Measurements from ENCODE around the gene SGMS1. TPM values are rescaled to one million over a fixed set of nuclear protein-coding genes. Genes with fewer than 3 reads are reported as not detected.
"Not testable (repeated sequence)": the region's sequence is repeated elsewhere in the genome, so short reads cannot be mapped to it uniquely, and the experiment has no call there.

The SGMS1 gene
- total RNA-seq, 1 donor from 2014 or later = 128 TPM

DNA sequence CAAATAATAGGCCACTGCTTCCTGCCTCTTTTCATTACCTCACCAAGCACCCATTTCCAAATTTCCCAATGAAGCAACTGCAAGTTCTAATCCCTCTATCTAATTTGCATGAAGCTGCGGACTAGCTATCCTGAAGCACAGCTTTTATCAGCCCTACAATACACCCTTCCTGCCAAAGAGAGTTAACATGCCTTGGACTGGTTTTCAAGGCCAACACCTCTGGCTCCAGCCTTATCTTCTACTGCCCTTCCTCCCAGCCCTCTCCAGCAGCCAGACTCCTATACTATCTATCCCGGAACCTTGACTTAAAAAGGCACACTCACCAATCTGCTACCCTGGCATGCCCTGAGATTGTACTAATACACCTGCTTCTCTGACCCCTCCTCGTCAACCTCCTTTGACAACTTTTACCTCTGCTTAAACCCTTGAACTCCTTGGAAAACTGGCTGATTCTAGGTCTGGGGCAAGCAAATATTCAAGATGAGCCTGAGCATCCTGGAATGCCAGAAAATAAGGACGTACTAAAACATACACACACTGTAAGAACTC lies 73.4 kb downstream of the SGMS1 start:
- TF ChIP-seq, protein P1, sequence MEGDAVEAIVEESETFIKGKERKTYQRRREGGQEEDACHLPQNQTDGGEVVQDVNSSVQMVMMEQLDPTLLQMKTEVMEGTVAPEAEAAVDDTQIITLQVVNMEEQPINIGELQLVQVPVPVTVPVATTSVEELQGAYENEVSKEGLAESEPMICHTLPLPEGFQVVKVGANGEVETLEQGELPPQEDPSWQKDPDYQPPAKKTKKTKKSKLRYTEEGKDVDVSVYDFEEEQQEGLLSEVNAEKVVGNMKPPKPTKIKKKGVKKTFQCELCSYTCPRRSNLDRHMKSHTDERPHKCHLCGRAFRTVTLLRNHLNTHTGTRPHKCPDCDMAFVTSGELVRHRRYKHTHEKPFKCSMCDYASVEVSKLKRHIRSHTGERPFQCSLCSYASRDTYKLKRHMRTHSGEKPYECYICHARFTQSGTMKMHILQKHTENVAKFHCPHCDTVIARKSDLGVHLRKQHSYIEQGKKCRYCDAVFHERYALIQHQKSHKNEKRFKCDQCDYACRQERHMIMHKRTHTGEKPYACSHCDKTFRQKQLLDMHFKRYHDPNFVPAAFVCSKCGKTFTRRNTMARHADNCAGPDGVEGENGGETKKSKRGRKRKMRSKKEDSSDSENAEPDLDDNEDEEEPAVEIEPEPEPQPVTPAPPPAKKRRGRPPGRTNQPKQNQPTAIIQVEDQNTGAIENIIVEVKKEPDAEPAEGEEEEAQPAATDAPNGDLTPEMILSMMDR (IDR thresholded peaks at IDR 0.05) = no peak
- no peak overlapping the region for H3K27ac ChIP-seq
- peaks cover 9 to 34% of the 10 kb centered on the region in 2 donors for H3K4me1 ChIP-seq
- no peaks in the 10 kb centered on the region for H3K27me3 ChIP-seq
- H3K36me3 ChIP-seq = no peaks in the 10 kb centered on the region
- H3K9me3 ChIP-seq = no peaks in the 10 kb centered on the region
- DNase-seq (ENCODE audit: low spot score in 2 of 2) = no peak
- H3K4me3 ChIP-seq = no peak overlapping the region
- intact Hi-C loops (cut with DNase I) = loop anchor here (5.0 kb wide), 1 partner anchor 118 kb away; no protein-coding TSS in a partner anchor

DNA sequence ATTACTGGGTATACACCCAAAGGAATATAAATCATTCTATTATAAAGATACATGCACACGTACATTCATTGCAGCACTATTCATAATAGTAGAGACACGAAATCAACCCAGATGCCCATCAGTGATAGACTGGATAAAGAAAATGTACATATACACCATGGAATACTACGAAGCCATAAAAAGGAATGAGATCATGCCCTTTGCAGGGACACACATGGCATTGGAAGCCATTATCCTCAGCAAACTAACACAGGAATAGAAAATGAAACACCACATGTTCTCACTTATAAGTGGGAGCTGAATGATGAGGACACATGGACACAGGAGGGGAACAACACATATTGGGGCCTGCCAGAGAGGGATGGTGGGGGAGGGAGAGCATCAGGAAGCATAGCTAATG lies 74.6 kb downstream of the SGMS1 start:
- H3K27me3 ChIP-seq; H3K27ac ChIP-seq; intact Hi-C loops (cut with DNase I); H3K9me3 ChIP-seq; H3K36me3 ChIP-seq; DNase-seq (ENCODE audit: low spot score in 2 of 2); H3K4me3 ChIP-seq: not testable (repeated sequence)
- H3K4me1 ChIP-seq = peaks cover 6 to 22% of the 10 kb centered on the region in 2 donors

DNA sequence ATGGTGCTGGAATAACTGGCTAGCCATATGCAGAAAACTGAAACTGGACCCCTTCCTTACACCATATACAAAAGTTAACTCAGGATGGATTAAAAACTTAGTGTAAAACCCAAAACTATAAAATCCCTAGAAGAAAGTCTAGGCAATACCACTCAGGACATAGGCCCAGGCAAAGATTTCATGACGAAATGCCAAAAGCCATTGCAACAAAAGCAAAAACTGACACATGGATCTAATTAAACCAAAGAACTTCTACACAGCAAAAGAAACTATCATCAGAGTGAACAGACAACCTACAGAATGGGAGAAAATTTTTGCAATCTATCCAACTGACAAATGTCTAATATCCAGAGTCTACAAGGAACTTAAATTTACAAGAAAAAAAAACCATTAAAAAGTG lies 75.3 kb downstream of the SGMS1 start:
- intact Hi-C loops (cut with DNase I); H3K27me3 ChIP-seq; H3K4me3 ChIP-seq; DNase-seq (ENCODE audit: low spot score in 2 of 2); H3K27ac ChIP-seq; H3K9me3 ChIP-seq; H3K36me3 ChIP-seq: not testable (repeated sequence)
- peaks cover 6 to 15% of the 10 kb centered on the region in 2 donors for H3K4me1 ChIP-seq

GRCh38 chr10:50546287-50546686 lies 77.5 kb downstream of the SGMS1 start:
- H3K27me3 ChIP-seq; DNase-seq (ENCODE audit: low spot score in 2 of 2); H3K27ac ChIP-seq; H3K4me1 ChIP-seq; H3K4me3 ChIP-seq; H3K36me3 ChIP-seq; H3K9me3 ChIP-seq; intact Hi-C loops (cut with DNase I): not testable (repeated sequence)

DNA sequence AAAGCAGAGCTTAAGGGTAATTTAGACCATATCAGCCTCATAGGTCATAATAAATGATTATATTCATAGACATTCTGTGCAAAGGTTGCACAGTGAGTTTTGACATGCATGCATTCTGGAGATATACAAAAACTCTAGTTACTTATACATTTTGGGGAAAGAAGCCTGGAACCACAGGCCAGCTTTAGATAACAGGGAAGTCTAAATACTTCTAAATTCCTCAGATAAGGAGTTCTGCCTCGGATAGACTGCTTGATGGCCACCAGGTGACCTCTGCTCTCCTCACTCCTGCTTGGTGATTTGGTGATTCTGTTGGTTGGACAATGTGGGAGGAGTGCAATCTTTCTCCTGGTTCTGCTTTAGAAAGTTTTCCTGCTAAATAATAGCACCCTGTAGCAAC lies 77.9 kb downstream of the SGMS1 start:
- intact Hi-C loops (cut with DNase I) = no loop called here
- no peak for DNase-seq (ENCODE audit: low spot score in 2 of 2)
- no peak overlapping the region for H3K4me3 ChIP-seq
- TF ChIP-seq, protein P1 (IDR thresholded peaks at IDR 0.05) = no peak
- peaks cover 0 to 8% of the 10 kb centered on the region in 2 donors for H3K4me1 ChIP-seq
- H3K9me3 ChIP-seq = no peaks in the 10 kb centered on the region
- H3K36me3 ChIP-seq = no peaks in the 10 kb centered on the region
- H3K27me3 ChIP-seq = no peaks in the 10 kb centered on the region
- H3K27ac ChIP-seq = no peak overlapping the region

DNA sequence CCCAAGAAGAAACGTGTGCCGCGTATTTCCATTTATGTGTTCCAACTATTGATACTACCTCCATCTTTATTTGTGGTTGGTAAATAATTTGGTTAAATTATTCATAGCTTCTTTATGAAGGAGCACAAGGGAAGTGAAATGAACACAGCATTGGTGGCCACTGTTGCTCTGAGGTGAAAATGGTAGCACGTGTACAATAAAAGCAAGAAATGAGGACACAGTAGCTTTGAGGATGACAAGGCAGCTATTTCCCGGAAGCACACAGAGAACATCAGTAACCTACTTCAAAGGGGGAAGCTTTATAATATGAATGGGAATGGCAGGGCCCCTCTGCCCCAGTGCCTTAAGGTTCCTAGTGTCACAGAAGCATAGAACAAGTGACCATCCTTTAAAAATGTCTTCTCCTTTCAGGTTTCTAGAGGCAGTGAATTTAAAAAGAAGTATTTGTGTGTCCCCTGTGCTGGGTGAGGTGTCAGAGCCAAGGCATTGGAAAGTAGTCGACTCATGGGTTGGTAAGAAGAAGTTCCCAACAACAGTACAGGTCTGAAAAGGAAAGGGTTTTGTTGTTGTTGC lies 78.8 kb downstream of the SGMS1 start:
- Histone ChIP-seq H3K4me3 (no peak overlapping the region), H3K9me3 (no peaks in the 10 kb centered on the region), H3K36me3 (no peaks in the 10 kb centered on the region), H3K27ac (no peak overlapping the region), H3K27me3 (no peaks in the 10 kb centered on the region), H3K4me1 (peaks cover 0 to 5% of the 10 kb centered on the region in 2 donors)
- DNase-seq (ENCODE audit: low spot score in 2 of 2) = no peak
- TF ChIP-seq, protein P1 (IDR thresholded peaks at IDR 0.05) = no peak
- intact Hi-C loops (cut with DNase I) = no loop called here

GRCh38 chr10:50544095-50544856 lies 79.5 kb downstream of the SGMS1 start:
- H3K4me1 ChIP-seq = peaks cover 0 to 4% of the 10 kb centered on the region in 2 donors
- no peaks in the 10 kb centered on the region for H3K27me3 ChIP-seq
- TF ChIP-seq, protein P1 (IDR thresholded peaks at IDR 0.05) = no peak
- H3K4me3 ChIP-seq = no peak overlapping the region
- H3K36me3 ChIP-seq = no peaks in the 10 kb centered on the region
- DNase-seq (ENCODE audit: low spot score in 2 of 2) = no peak
- intact Hi-C loops (cut with DNase I) = no loop called here
- no peaks in the 10 kb centered on the region for H3K9me3 ChIP-seq
- H3K27ac ChIP-seq = no peak overlapping the region

Measured in ascending aorta (tissue), 2 donors.